HG03354 (cell line): ENCODE measurements around the gene RGS17.

Experiments
- ATAC-seq: cut with Tn5 transposase; IDR thresholded peaks from one replicate; pipeline ENCODE4 v1.9.1; 2021; ENCODE audit warnings: mild to moderate bottlenecking; ENCODE audit not compliant: unreplicated experiment, poor library complexity, severe bottlenecking

Gene RGS17

DNA sequence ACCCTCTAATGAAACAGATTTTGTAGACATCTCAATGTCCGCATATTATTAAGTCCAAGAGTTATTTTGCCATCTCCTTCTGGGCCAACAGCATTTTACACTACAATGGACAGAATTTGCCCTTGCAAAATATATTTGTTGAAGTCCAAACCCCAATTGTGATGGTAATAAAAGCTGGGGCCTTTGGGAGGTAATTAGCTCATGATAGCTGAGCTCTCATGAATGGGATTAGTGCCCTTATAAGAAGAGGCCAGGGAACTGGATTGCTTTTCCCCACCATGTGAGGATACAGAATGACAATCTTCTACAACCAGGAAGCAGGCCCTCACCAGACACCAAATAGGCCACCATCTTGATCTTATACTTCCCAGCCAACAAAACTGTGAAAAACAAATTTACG lies 83.7 kb downstream of the RGS17 start:
- no peak for ATAC-seq

DNA sequence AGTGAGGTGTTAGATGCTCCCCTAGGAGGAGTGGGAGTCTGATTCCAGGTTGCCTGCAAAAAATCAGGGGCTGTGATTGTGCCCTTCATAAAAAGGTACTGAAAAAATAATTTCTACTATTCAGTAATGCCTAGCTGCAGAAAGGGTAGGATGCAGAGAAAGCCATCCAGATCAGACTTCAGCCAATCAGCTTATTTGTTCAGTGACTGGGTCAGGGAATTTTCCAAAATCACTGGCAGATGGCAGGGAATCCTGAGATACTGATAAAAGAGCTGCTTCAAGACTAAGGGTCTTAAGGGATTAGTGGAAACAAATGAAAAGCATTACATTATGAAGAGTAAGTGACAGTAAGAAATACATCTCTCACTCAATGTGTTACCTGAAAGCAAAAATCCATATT lies 85.8 kb downstream of the RGS17 start:
- no peak for ATAC-seq

DNA sequence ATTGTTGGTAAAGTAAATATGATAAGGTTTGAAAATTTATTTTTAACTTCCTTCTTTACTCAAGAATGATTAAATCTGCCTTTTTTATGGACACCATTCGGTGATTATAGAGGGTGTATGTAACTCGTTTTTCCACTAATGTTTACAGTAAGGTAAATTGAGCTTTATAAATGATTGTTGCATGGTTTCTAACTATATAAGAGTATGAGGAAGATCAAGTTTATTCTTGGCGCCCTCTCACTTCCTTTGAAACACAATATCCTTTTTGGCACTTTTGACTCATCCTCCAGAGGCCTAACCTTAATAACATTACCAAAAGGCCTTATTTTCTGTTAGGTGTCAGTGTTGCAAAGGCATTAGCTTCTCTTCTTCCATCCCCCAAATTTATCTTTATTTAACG lies 86.8 kb downstream of the RGS17 start:
- no peak for ATAC-seq

DNA sequence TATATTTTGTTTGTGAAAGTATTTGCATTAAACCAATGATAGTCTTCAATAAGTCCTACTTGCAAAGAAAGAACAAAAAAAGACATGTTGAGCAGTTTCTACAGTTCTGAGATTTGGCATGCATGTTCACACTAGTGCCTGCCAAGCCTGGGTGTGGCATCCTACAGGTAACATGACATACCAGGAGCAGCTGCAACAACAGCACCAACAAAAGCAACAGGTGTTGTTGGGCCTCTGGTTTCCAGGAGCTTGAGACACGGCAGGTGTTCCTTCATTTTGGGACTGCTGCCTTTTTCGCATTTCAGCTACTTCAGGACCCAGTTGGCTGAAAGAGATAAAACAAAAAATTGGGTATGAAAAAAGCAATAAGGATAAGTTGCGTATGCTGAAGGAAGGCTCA lies 87.4 kb downstream of the RGS17 start:
- ATAC-seq, result no peak

DNA sequence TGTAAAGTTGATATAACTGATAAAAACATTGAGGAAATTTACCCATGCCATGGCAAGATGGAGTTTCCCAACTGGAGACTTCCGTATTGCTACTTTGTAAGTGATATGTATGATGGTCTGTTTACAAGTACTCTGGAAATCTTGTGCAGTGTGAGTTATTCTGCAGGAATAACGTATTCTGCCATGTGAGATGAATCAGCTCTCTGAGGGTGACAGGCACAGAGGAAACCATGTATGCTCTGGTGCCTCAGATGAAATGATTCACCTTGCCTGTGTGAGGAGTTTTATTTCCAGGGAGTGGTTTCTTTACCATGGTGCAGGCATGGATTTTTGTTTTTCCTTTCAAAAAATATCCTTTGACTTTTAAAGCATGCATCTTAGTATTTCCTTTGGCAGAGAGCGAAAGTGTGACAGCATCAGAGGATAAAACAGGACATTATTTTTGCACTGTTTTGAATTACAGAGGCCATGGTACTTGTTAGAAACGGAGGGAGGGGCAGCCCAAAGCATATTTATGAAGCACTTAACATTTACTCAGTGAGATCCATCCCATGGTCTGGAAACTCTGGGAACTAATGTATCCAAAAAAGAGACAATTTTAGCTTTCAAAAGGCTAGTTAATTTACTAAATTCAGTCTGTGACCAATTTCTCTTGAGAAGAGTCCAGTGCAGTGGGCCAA lies 92.6 kb downstream of the RGS17 start:
- no peak for ATAC-seq

DNA sequence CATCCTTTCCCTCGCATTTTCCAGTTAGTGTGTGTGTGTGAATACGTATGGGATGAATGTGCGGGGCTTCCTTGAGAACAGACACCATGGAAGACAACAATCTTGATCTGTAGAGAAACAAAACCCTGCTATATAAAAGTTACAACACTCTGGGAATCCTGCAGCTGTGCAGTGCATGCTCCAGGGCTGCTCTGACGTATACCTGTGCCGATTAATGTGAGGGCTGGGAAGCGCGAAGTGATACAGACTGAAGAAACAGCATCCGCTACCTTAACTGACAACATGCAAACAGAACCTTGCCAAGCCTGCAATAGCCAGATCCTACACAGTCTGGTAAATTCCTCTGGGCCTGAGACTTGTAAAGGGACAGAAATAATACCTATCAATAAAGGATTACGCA lies 96.9 kb downstream of the RGS17 start:
- no peak for ATAC-seq

DNA sequence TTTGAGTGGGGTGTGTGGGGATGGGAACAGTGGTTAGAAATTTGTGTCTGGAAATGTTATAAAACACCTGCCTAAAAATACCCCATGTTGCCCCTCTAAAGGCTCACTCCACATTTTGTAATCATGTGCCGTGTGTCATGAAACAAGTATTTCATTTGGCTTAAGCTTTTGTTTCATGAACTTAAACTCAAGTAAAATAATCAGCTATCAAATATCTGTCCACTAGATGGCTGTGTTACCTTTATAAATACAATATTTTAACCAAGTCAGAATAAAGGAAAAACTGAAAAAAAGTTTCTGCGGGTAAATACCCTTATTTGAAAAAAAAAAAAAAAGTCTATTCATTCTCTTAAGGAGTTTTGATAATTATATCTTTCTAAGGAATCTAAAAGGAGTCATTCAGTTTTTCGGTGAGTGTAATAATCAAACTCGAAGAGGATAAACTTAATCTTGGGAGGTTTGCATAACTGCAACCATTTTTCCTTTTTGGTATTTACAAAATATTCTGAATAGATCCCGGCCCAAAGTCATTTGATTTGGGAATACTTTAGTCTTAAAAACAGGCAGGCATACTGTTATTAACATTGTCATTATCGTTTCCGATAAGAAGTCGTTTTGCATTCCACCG lies 98.7 kb downstream of the RGS17 start:
- no peak for ATAC-seq

DNA sequence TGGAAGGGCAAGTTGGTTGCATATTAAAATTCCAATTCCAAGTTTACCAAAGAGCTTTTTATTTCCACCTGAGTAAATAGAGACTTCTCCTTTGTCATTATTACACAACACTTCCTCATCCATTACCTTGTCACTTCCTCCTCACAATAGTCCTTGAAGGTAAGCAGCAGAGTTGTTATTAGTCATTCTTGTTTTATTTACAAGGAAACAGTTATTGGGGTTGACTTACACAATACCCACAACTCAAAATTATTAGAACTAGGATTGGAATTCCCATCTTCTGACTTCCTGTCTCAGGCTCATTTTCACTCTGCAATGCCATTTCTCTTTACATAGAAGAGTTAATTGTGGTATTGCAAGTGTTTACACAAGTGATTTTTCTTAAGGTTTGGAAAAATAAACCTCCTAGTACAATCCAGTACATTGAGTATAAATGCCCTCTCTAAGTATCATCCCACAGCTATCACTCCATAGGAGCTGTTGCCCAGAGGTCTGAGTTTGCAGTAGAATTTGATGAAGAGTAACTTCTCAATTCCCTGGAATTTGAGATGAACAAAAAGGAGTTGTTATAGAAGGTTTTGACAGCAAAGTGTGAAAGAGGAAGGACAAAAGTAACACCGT lies 99.6 kb downstream of the RGS17 start:
- no peak for ATAC-seq

DNA sequence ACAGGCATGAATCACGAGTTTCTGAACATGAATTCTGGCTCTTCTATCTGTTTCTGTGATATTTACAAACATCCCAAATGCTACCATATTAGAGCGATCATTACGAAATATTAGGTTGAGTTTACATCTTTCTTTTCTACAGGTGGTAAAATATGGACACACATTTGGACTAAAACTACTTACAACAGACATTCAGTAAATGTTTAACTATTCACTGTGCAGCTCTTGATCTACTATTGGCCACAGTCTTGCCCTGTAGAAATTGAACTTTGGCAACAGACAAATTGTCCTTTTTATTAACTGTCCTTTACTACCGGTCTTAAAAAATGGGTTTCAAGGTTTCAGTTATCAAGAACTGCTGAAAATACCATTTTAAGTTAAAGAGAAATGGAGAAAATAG lies 102.1 kb downstream of the RGS17 start:
- ATAC-seq, result no peak

DNA sequence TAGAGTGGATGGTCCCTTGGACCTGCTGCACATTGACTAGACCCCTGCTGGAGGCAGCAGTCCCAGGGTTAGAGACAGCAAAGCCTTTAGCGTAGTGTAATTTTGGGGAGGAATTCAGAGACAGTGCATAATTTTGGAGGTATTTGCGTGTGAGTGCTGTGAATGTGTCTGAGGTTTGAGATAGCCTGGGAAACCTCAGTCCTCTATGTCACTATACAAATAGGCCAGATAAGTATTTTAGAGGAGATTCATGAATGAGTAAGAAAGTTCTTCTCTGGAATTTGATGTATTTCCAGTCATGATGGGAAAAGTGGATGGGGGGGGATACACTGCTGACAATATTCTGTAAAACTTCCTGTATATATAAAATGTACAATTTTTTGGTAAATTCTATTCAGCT lies 102.8 kb downstream of the RGS17 start:
- no peak for ATAC-seq

DNA sequence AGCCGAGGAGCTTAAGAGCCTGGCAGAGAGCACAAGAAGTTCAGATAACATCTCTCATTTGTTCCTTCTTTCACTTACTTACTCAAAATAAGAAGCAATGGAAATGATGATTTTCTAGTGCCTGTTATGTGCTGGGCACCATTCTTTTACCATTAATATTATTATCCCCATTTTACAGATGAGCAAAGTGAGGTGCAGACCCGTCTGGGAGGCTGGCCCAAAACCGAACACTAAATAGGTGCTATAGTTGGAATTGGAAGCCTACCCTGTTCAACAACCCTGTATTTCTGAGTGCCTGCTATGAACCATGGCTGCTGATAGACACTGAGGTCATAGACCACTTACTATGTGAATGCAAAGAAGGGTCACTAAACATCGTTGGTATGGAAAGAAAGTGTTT lies 103.6 kb downstream of the RGS17 start:
- no peak for ATAC-seq

DNA sequence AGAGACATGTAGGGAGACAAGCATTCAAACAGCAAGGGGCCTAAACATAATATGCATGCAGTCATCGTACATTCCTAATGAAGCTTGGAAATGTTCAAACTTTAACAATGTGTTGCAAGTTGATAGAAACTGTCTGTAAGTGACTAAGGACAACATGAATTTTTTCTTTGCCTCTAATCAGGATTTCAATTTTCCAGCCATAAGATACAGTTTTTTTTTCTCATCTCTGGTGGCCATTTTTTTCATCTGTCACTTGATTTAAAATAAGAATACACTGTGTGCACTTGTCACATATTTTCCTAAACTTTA lies 106.4 kb downstream of the RGS17 start:
- ATAC-seq, result peak; percentile 21

DNA sequence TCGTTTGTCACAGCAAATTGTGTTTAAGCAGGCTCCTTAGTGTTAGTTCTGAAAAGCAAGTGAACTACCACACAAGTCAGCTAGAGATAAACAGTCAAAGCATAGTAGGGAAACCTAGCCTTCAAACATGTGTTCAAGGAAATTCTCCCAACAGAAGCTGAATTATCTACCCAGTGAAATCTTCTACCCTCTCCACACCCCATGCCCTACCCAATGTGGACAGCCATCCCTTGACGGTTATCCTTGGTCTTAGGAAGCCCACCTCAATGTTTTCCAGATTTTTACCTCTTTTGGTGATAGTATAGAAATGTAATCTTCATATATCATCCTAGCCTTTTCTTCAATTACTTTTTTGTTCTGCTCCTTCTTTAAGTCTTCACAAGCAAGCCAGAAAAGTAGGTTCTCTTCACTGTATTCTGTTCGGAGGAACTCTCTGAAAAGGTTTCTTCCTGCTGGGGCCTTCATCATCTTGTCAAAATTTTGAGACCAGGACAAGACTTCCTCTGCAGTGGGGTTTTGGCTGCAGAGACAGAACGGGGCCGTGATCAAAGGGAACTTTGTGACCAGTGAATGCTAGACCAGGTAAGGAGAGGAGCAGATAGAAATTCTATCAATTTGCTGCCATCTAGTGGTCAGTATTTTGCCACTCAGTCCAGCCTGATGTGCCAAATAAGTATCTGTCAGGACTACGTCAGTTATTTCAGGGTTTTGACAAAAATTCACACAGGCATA lies 106.9 kb downstream of the RGS17 start:
- ATAC-seq, result peak; percentile 98

DNA sequence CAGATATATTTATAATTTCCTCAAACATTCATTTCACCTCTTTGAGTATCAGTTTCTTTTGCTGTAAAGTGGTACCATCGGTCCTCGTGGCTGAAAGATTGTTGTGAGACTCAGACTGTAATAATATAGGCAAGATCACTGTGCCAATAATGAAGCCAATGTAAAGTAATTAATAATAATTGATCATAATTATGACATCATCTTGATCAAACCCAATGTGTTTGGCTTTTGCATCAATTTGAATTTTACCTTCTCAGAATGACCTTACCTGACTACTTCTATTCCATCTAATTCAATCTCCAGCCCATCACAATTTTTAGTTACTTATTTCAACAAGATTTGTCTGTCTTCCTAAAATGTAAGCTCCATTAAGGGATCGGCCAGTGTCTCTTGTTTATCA lies 112.7 kb downstream of the RGS17 start:
- no peak for ATAC-seq

DNA sequence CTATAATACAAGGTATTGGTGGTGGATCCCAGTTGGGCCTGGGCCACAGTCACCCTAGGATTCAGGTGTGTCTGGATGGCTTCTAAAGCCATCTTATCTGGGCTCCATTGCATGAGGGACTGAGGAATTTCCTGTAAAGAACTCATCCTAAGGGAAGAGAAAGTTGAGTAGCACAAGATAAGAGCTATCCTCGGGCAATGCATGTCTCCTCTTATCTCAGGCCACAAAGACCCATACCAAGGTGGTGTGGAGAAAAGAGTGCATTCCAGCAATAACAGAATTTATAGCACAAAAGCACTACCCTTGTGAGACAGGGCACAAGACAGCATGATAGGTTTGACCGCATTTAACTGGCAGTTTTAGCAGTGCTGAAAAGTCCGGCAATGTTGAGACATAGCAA lies 114.2 kb downstream of the RGS17 start:
- ATAC-seq, result no peak

DNA sequence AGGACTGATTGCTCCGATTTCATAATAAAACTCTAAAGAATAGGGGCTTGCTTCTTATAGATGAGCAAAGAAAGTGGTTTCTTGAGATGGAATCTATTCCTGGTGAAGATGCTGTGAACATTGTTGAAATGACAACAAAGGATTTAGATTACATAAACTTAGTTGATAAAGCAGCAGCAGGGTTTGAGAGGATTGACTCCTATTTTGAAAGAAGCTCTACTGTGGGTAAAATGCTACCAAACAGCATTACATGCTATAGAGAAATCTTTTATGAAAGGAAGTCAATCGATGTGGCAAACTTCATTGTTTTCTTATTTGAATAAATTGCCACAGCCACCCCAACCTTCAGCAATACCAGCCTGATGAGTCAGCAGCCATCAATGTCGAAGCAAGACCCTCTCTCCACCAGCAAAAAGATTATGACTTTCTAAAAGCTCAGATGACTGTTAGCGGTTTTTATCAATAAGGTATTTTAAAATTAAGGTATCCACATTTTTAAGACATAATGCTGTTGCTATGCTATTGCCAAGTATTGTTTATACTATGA lies 115.9 kb downstream of the RGS17 start:
- no peak for ATAC-seq

DNA sequence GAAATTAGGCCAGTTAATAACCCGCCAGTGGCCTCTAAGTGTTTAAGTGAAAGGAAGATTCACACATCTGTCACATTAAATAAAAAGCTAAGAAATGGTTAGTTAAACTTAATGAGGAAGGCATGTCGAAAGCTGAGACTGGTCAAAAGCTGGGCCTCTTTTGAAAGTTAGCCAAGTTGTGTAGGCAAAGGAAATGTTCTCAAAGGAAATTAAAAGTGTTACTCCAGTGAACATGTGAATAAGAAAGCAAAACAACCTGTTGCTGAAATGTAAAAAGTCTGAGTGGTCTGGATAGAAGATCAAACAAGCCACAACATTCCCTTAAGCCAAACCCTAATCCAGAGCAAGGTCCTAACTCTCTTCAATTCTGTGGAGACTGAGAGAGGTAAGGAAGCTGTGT lies 117.6 kb downstream of the RGS17 start:
- no peak for ATAC-seq

DNA sequence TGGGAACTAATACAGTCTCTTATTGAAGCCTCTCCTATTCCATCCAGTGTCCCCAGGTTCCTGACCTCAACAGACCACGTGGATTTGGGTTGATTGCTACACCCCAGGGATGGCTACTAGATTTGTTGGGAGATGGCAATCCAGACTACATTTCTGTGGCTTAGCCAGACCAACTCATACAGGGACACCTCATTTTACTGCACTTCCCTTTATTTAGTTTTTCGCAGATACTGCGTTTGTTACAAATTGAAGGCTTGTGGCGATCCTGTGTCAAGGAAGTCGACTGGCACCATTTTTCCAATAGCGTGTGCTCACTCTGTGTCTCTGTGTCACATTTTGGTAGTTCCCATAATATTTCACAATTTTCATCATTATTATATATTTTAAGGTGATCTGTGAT lies 118.2 kb downstream of the RGS17 start:
- ATAC-seq, result no peak

DNA sequence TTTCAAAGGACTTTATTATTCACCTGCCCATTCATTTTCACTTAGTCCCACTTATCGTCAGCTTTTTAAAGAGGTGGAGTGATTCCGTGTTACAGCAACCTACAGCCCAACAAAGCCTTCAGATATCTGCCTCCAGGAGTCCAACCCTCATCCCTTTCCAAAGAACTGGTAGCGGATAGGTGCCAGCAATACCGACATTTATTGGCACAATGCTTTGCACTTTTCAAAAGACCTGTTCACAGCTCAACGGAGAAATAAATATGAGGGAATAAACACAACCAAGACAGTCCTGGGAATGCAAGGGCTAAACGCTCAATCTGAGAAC lies 127.8 kb downstream of the RGS17 start:
- ATAC-seq, result no peak

DNA sequence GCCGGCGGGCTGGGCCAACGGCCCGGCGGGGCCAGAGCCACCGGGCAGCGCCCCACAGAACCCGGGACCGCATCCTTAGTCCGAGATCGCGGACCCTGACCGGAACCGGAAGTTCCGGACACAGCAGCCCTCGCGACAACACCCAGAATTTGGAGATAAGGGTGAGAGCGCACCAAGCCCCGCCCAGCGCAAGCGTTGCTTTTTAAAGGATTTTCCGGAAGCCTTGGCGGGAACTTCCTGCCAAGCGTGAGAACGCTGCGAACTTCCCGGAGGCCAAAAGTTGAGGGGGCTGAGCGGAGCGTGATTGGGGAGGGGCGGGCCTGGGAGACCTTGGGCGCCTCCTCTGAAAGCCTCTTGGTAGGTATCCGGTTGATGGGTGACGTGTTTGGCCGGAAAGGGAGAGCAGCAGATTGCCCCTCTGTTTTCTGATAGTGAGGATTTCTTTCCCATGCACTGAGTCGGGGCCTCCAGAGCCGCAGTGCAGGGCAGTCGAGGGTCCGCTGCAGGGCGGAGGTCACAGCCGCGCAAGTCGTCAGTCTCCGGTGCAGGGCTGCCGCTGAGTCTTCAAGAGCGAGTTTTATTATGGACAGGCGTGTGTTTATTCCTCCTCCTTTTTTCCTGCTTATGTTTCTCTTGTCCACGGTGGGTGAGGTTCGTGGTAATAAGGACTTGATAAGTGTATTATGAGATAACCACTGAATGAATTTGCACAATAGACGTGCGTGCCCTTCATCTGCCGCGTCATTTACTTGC lies 128.3 kb downstream of the RGS17 start, which contains the start of gene MTRF1L:
Gene MTRF1L, minus strand, starts transcription at position 97 of the 753 bp plus-strand sequence. Its CDS starts 24 bp downstream, at position 73.
- peak; percentile 94 for ATAC-seq
